Chondrocyte (in vitro differentiated cells): Measurements from ENCODE around the gene OSBPL5. TPM values are rescaled to one million over a fixed set of nuclear protein-coding genes. Genes with fewer than 3 reads are reported as not detected.

Experiments
- DNase-seq: peaks from one replicate; pipeline ENCODE4 v3.0.0; 2021; ENCODE audit warnings: mixed read lengths, low spot score
- H3K27ac Mint-ChIP-seq: one replicate; pipeline ENCODE4 v1.8.0; 2021; ENCODE audit warnings: mild to moderate bottlenecking, moderate library complexity, mixed read lengths; ENCODE audit not compliant: unreplicated experiment
- H3K27me3 Mint-ChIP-seq: 2 replicates; pipeline ENCODE4 v1.8.0; 2021; ENCODE audit warnings: low read depth, mixed read lengths
- H3K36me3 Mint-ChIP-seq: 2 replicates; pipeline ENCODE4 v1.8.0; 2021; ENCODE audit warnings: low read depth, mixed read lengths
- H3K4me1 Mint-ChIP-seq: 2 replicates; pipeline ENCODE4 v1.8.0; 2021; ENCODE audit warnings: low read depth, mild to moderate bottlenecking, mixed read lengths
- H3K4me3 Mint-ChIP-seq: one replicate; pipeline ENCODE4 v1.8.0; 2021; ENCODE audit warnings: mild to moderate bottlenecking, moderate library complexity, mixed read lengths; ENCODE audit not compliant: unreplicated experiment
- H3K9me3 Mint-ChIP-seq: 2 replicates; pipeline ENCODE4 v1.8.0; 2021; ENCODE audit warnings: low read depth, mixed read lengths
- total RNA-seq: library from RNA; stranded (reverse); gene quantifications from 3 replicates; pipeline ENCODE4 v1.2.1, GENCODE V29; 2021
- TF ChIP-seq, protein P1 (sequence below): fragments of 200-600 bp; sonication (generic); IDR thresholded peaks from 2 replicates; pipeline ENCODE4 v1.5.0; 2021; ENCODE audit warnings: antibody characterized with exemption, mild to moderate bottlenecking, moderate library complexity

OSBPL5 gene
- total RNA-seq, 1 donor from 2014 or later: 43.9 TPM

- Mint-ChIP-seq H3K9me3 (no peaks in the 10 kb centered on the region), H3K27ac (no peak overlapping the region), H3K27me3 (peaks cover 36% of the 10 kb centered on the region), H3K4me1 (peaks cover 4% of the 10 kb centered on the region), H3K4me3 (no peak overlapping the region), H3K36me3 (no peaks in the 10 kb centered on the region)
- DNase-seq: no peak
- TF ChIP-seq, protein P1, sequence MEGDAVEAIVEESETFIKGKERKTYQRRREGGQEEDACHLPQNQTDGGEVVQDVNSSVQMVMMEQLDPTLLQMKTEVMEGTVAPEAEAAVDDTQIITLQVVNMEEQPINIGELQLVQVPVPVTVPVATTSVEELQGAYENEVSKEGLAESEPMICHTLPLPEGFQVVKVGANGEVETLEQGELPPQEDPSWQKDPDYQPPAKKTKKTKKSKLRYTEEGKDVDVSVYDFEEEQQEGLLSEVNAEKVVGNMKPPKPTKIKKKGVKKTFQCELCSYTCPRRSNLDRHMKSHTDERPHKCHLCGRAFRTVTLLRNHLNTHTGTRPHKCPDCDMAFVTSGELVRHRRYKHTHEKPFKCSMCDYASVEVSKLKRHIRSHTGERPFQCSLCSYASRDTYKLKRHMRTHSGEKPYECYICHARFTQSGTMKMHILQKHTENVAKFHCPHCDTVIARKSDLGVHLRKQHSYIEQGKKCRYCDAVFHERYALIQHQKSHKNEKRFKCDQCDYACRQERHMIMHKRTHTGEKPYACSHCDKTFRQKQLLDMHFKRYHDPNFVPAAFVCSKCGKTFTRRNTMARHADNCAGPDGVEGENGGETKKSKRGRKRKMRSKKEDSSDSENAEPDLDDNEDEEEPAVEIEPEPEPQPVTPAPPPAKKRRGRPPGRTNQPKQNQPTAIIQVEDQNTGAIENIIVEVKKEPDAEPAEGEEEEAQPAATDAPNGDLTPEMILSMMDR: no peak
Observed at GRCh38 chr11:3201112-3201581, 36.0 kb upstream of the OSBPL5 start.

DNA sequence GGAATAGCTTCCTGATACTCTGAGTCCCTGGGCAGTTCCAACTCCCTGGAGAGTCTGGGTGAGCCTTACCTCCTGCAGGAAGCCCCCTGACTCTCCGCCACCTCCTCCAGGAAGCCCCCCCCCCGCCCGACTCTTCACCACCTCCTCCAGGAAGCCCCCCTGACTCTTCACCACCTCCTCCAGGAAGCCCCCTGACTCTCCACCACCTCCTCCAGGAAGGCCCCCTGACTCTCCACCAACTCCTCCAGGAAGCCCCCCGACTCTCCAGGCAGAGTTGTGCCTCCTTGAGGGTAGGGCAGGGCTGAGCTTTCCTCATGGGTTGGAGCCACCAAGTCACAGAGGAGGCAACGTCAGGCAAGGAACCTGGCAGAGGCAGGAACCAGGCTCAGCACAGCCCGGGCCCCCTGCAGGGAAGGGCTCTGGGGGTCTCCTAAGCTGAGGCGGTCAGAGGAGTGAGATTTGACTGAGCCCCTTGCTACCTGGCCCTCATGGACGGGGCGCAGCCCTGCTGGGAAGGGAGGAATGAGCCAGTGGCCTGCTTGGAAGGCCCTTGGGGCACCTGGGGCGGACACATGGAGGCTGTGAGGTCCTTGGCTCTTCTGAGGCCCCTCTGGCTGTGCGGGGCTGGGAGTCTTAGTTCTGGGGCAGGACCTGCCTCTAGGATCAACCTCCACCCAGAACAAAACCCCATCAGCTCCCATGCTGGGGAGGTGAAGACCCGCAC, 35.4 kb upstream of the OSBPL5 start:
- Mint-ChIP-seq H3K4me3 (no peak overlapping the region), H3K36me3 (no peaks in the 10 kb centered on the region), H3K27me3 (peaks cover 36% of the 10 kb centered on the region), H3K27ac (no peak overlapping the region), H3K9me3 (no peaks in the 10 kb centered on the region), H3K4me1 (peaks cover 3% of the 10 kb centered on the region)
- TF ChIP-seq, protein P1: no peak
- DNase-seq: no peak

DNA sequence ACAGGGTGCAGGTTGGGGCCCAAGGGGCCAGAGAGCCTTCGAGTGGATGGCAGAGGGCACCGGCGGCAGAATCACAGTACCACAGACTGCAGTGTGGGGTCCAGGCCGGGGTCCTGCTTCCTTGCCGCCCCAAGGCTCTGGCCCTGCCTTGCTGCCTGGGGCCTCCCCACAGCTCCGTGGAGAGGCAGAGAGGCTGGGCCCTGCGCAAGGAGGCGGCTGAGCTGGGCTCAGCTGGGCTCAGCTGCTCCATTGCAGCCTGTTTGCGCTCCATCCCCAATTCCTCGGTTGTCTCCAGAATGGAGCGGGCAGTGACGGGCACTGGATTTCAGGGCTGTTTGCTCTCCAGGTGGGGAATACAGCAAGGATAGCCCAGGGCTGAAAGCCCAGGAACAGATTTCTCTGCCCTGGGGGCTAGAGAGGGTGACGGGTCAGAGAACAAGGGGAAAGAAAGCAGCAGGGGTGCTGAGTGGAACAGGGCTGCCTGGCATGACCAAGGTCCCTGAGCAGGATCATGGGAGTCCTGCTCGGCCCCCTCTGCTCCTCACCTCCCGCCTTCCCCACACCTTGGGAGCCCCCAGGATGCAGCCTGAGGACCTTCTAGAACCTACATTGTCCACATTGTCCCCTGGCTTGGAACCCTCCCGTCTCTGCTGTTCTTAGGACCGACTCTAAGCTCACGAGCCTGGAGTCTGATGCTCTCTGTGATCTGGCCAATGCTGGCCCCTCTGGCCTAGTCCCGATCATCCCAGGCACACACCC, 34.6 kb upstream of the OSBPL5 start:
- no peak for DNase-seq
- no peak overlapping the region for H3K4me3 Mint-ChIP-seq
- H3K36me3 Mint-ChIP-seq: no peaks in the 10 kb centered on the region
- TF ChIP-seq, protein P1: no peak
- H3K9me3 Mint-ChIP-seq: no peaks in the 10 kb centered on the region
- H3K27ac Mint-ChIP-seq: no peak overlapping the region
- H3K27me3 Mint-ChIP-seq: peaks cover 28% of the 10 kb centered on the region
- no peaks in the 10 kb centered on the region for H3K4me1 Mint-ChIP-seq

- H3K27ac Mint-ChIP-seq: no peak overlapping the region
- no peaks in the 10 kb centered on the region for H3K4me1 Mint-ChIP-seq
- no peak for DNase-seq
- TF ChIP-seq, protein P1: no peak
- H3K9me3 Mint-ChIP-seq: no peaks in the 10 kb centered on the region
- peaks cover 27% of the 10 kb centered on the region for H3K27me3 Mint-ChIP-seq
- H3K36me3 Mint-ChIP-seq: no peaks in the 10 kb centered on the region
- H3K4me3 Mint-ChIP-seq: no peak overlapping the region
Observed at GRCh38 chr11:3198815-3199214, 33.7 kb upstream of the OSBPL5 start.

- Mint-ChIP-seq H3K27ac (no peak overlapping the region), H3K4me3 (no peak overlapping the region), H3K4me1 (no peaks in the 10 kb centered on the region), H3K36me3 (no peaks in the 10 kb centered on the region), H3K27me3 (peaks cover 24% of the 10 kb centered on the region), H3K9me3 (no peaks in the 10 kb centered on the region)
- DNase-seq: no peak
- TF ChIP-seq, protein P1: no peak
Observed at GRCh38 chr11:3197878-3198528, 32.9 kb upstream of the OSBPL5 start.
